HG03108 (cell line): ENCODE data around the gene GLRA1.
"Not testable (repeated sequence)": the region's sequence is repeated elsewhere in the genome, so short reads cannot be mapped to it uniquely, and the experiment has no call there.

Experiments
- ATAC-seq: cut with Tn5 transposase; IDR thresholded peaks from one replicate; pipeline ENCODE4 v1.9.1; 2021; ENCODE audit warnings: moderate library complexity; ENCODE audit not compliant: unreplicated experiment

Gene GLRA1

GRCh38 chr5:151822141-151822540 lies 102.5 kb downstream of the GLRA1 start:
- ATAC-seq: no peak

GRCh38 chr5:151820903-151821302 lies 103.7 kb downstream of the GLRA1 start:
- ATAC-seq: no peak

GRCh38 chr5:151820271-151820670 lies 104.4 kb downstream of the GLRA1 start:
- ATAC-seq: no peak

- ATAC-seq: no peak
These were observed 104.8 kb downstream of the GLRA1 start for GRCh38 chr5:151819830-151820229.

- no peak for ATAC-seq
These were observed 109.6 kb downstream of the GLRA1 start for GRCh38 chr5:151815051-151815450.

- no peak for ATAC-seq
These were observed 111.8 kb downstream of the GLRA1 start for GRCh38 chr5:151812757-151813309.

GRCh38 chr5:151811593-151812321 lies 112.9 kb downstream of the GLRA1 start:
- ATAC-seq: no peak

- no peak for ATAC-seq
These were observed 113.8 kb downstream of the GLRA1 start for GRCh38 chr5:151810897-151811296.

- ATAC-seq: no peak
These were observed 114.2 kb downstream of the GLRA1 start for GRCh38 chr5:151810449-151810848.

GRCh38 chr5:151808451-151809169 lies 116.0 kb downstream of the GLRA1 start:
- no peak for ATAC-seq

- no peak for ATAC-seq
These were observed 119.0 kb downstream of the GLRA1 start for GRCh38 chr5:151805414-151806223.

- no peak for ATAC-seq
These were observed 124.1 kb downstream of the GLRA1 start for GRCh38 chr5:151800532-151800931.

GRCh38 chr5:151799407-151799806 lies 125.2 kb downstream of the GLRA1 start:
- no peak for ATAC-seq

GRCh38 chr5:151798674-151799073 lies 126.0 kb downstream of the GLRA1 start:
- ATAC-seq: no peak

GRCh38 chr5:151795426-151795825 lies 129.2 kb downstream of the GLRA1 start:
- ATAC-seq: no peak

GRCh38 chr5:151793358-151793757 lies 131.3 kb downstream of the GLRA1 start:
- ATAC-seq: no peak

GRCh38 chr5:151787817-151788216 lies 136.8 kb downstream of the GLRA1 start:
- no peak for ATAC-seq

GRCh38 chr5:151786468-151786867 lies 138.2 kb downstream of the GLRA1 start:
- no peak for ATAC-seq

GRCh38 chr5:151784141-151784540 lies 140.5 kb downstream of the GLRA1 start:
- no peak for ATAC-seq

- ATAC-seq: not testable (repeated sequence)
These were observed 141.0 kb downstream of the GLRA1 start for GRCh38 chr5:151783664-151784063.

- ATAC-seq: no peak
These were observed 143.4 kb downstream of the GLRA1 start for GRCh38 chr5:151781201-151781600.
